Ovary (tissue), 9 donors: ENCODE data around the gene IFIT1B. TPM values are rescaled to one million over a fixed set of nuclear protein-coding genes. Genes with fewer than 3 reads are reported as not detected.
A peak's percentile ranks its signal among the peaks of the same experiment; 100 is the strongest.

Source experiments
- DNase-seq, 5 donors: peaks; one replicate each; pipeline ENCODE4 v3.0.0-alpha.2; 2019 to 2020
- H3K27ac ChIP-seq, 2 donors: fragments of 200-600 bp; one replicate each; pipeline versions ENCODE4 v1.5.1 to v1.8.0; 2019 to 2022
- H3K27me3 ChIP-seq: fragments of 200-600 bp; one replicate; pipeline ENCODE4 v1.8.0; 2022
- H3K36me3 ChIP-seq: fragments of 200-600 bp; sonication (generic); one replicate; pipeline ENCODE4 v1.5.1; 2019
- H3K4me1 ChIP-seq: one replicate; pipeline ENCODE4 v1.8.1; 2013; ENCODE audit warnings: mild to moderate bottlenecking, moderate library complexity; ENCODE audit not compliant: insufficient read depth
- H3K4me3 ChIP-seq: fragments of 200-600 bp; sonication (generic); one replicate; pipeline ENCODE4 v1.5.1; 2017
- H3K9me3 ChIP-seq, 2 donors: fragments of 200-600 bp in 1 of 2; sonication (generic) in 1 of 2; one replicate each; pipeline versions ENCODE4 v1.5.1 to v1.8.1; 2013 to 2019; ENCODE audit warnings: mild to moderate bottlenecking in 1 of 2, moderate library complexity in 1 of 2
- CTCF ChIP-seq, 3 donors: fragments of 450-650 bp in 2 of 3; fragments of 200-600 bp in 1 of 3; IDR thresholded peaks; one replicate each; pipeline versions ENCODE4 v1.5.1 to v1.8.0; 2016 to 2022; ENCODE audit warnings: antibody characterized with exemption in 3 of 3, mild to moderate bottlenecking in 1 of 3
- EP300 ChIP-seq: sonication (generic); formaldehyde crosslinking; IDR thresholded peaks from one replicate; pipeline ENCODE4 v1.6.1; 2017; ENCODE audit warnings: antibody characterized with exemption
- POLR2A ChIP-seq: fragments of 450-650 bp; IDR thresholded peaks from one replicate; pipeline ENCODE4 v1.6.1; 2017; ENCODE audit warnings: antibody characterized with exemption, mild to moderate bottlenecking, moderate library complexity
- WGBS, 3 donors: extraction: QIAGEN DNeasy Blood & Tissue Kit in 1 of 3; methylation state at CpG; one replicate each; pipeline versions ENCODE4 v1.1.5 to v1.1.7; 2013 to 2017; 5-methylcytosine and 5-hydroxymethylcytosine counted together
- intact Hi-C, 4 donors: fragments of 100-400 bp; cut with DNase I; formaldehyde crosslinking; loops; one replicate each; pipeline versions ENCODE4 v1.11.0 to v1.15.1; 2022 to 2023
- polyA plus RNA-seq, 2 donors: library from polyadenylated mRNA; stranded (reverse); fragments of 200-250 nt in 1 of 2; fragments of 350-450 nt in 1 of 2; fragmentation: Illumina TruSeq in 1 of 2; extraction: RNeasy Lipid Tissue Mini Kit (QIAGEN cat#74804) in 1 of 2; gene quantifications; one replicate each; pipeline ENCODE4 v1.2.3, GENCODE V29; 2013 to 2014
- total RNA-seq, 7 donors: library from RNA; depleted of rRNA in 2 of 7; stranded (reverse); fragments of >200 nt in 2 of 7; fragmentation: NEBNext Ultra II Directional in 3 of 7; extraction: Animal tissue kit (Norgen Biotek cat#: 25700) in 3 of 7; gene quantifications; one replicate each; pipeline versions ENCODE4 v1.1.0 to v1.2.4, GENCODE V29; 2016 to 2023
- donor health status: DM: no; HTN: no; CAD: no; lungs with moderate emphysema.
- donor health status: DM: no; HTN: no; CAD: no.
- donor health status: Bipolar disorder and iron deficiency.
- donor health status: DM: yes; HTN: yes; CAD: no.
- donor health status: DM: no; HTN: no; CAD: no.
- donor health status: DM: yes; HTN: yes; CAD: no.

The IFIT1B gene
- total and polyA plus RNA-seq, 9 donors: 0.18 TPM; not detected in 8

DNA sequence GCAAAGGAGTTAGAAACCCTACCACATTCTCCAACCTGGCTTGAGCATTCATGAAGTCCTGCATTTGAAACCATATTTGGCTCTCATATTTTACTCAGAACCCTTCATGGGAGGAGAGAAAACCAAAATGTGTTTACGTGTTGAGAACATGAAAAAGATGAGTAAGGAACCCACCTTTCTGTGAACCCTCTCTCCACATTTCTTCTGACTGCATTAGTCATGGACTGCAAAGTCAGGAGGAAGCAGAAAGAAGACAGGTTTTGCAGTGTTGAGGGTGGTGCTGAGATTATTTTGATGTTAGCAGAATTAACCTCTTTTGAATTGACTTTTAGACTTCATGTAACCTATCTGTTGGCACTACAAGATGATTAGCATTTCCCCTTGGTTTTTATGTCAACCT is 4.9 kb downstream of the IFIT1B start:
- TF ChIP-seq CTCF (IDR thresholded peaks at IDR 0.05) (no peak), POLR2A (no peak), EP300 (no peak)
- DNase-seq: no peak
- no peaks in the 10 kb centered on the region for H3K9me3 ChIP-seq
- no peaks in the 10 kb centered on the region for H3K36me3 ChIP-seq
- no peaks in the 10 kb centered on the region for H3K4me1 ChIP-seq
- no peaks in the 10 kb centered on the region for H3K27me3 ChIP-seq
- intact Hi-C loops: no loop called here
- 94 to 98% (median 96%) methylated on average over 1 of the region's 1 CpG for WGBS, 3 donors
- no peak overlapping the region for H3K27ac ChIP-seq
- no peak overlapping the region for H3K4me3 ChIP-seq

DNA sequence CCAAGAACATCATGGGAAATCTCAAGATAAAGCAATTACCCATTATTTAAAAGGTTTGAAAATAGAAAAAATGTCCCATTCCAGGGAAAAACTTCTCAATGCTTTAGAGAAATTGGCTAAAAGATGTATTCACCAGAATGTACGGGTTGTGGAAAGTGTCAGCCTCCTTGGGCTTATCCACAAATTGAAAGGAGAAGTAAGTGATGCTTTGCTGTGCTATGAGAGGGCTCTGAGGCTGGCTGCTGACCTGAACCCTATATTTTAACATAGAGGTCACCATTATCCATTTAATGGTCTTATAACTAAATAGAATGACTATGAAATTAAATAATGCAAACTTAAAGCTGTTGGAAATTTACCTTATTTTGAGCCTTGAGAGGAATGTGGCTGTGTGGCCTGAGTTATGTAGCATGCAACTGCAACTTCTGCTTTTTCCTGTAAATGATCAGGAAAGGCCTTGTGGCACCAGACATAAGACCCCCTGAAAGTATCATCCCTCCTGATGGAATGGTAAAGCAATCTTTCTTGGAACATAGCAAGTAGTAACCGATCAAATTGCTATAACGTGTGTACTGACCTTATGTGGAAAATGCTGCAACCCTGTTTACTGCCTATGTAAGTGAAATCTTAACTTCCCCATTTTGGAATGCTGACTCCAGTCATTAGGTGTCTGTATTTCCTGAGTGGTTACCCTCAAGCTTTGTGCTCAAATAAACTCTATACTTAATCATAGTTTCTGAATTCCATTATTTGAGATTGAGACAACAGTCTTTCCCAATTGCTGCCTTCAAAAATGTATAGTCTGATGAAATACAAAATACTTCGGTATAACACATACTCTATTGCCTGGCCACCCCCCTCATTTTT is 6.9 kb downstream of the IFIT1B start:
- H3K4me1 ChIP-seq: no peaks in the 10 kb centered on the region
- intact Hi-C loops: no loop called here
- no peaks in the 10 kb centered on the region for H3K27me3 ChIP-seq
- H3K4me3 ChIP-seq: no peak overlapping the region
- no peak for DNase-seq
- no peak for TF ChIP-seq POLR2A
- no peak for TF ChIP-seq EP300
- no peak for TF ChIP-seq CTCF (IDR thresholded peaks at IDR 0.05)
- no peaks in the 10 kb centered on the region for H3K9me3 ChIP-seq
- no peak overlapping the region for H3K27ac ChIP-seq
- H3K36me3 ChIP-seq: no peaks in the 10 kb centered on the region
- WGBS, 3 donors: 89 to 92% (median 91%) methylated on average over 4 of the region's 4 CpGs

GRCh38 chr10:89388806-89389205 is 10.9 kb downstream of the IFIT1B start:
- no peak for DNase-seq
- H3K4me3 ChIP-seq: no peak overlapping the region
- no peak overlapping the region for H3K27ac ChIP-seq
- no peaks in the 10 kb centered on the region for H3K27me3 ChIP-seq
- 41 to 51% (median 44%) methylated on average over 2 of the region's 2 CpGs for WGBS, 3 donors
- H3K4me1 ChIP-seq: no peaks in the 10 kb centered on the region
- no peak for TF ChIP-seq EP300
- no peak for TF ChIP-seq CTCF (IDR thresholded peaks at IDR 0.05)
- TF ChIP-seq POLR2A: no peak
- H3K9me3 ChIP-seq: no peaks in the 10 kb centered on the region
- no peaks in the 10 kb centered on the region for H3K36me3 ChIP-seq
- intact Hi-C loops: no loop called here

- 74 to 82% (median 78%) methylated on average over 1 of the region's 1 CpG for WGBS, 3 donors
- H3K9me3 ChIP-seq: no peaks in the 10 kb centered on the region
These were observed 11.4 kb downstream of the IFIT1B start for GRCh38 chr10:89389254-89389653.

More at GRCh38 chr10:89389254-89389653, 11.4 kb downstream of the IFIT1B start:
- Histone ChIP-seq H3K27me3 (no peaks in the 10 kb centered on the region), H3K27ac (no peak overlapping the region), H3K36me3 (no peaks in the 10 kb centered on the region), H3K4me3 (no peak overlapping the region), H3K4me1 (no peaks in the 10 kb centered on the region)
- peak; percentile 32 to 59 (median 33) for TF ChIP-seq CTCF (IDR thresholded peaks at IDR 0.05)
- no peak for TF ChIP-seq EP300
- intact Hi-C loops: no loop called here
- no peak for DNase-seq
